ENCODE data around the gene CRLF1. TPM values are rescaled to one million over a fixed set of nuclear protein-coding genes. Genes with fewer than 3 reads are reported as not detected.

Gene CRLF1
- total and polyA plus RNA-seq, 2 donors (not counting 1 experiment from before 2014, with no cell fraction given): not detected

DNA sequence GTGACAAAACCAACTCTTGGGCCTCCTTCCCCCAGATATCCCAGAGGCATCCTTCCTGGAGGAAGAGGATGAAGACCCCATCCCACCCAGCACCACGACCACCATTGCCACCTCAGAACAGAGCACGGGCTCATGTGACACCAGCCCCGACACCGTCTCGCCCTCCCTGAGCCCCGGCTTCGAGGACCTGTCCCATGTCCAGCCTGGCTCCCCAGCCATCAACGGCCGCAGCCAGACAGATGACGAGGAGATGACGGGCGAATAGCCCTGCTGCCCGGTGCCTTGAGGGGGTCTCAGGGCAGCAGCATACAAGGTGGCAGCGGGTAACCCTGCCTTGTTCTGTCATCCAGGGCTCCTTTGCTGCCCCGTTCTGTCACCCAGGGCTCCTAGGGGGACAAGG lies 38.2 kb downstream of the CRLF1 start:
- CTCF ChIA-PET: no interaction called here
- Histone ChIP-seq H4K20me1 (ENCODE audit: control insufficient read depth, insufficient read depth, low read length, poor library complexity, severe bottlenecking) (peaks cover 20% of the 10 kb centered on the region), H3K79me2 (ENCODE audit: control insufficient read depth, insufficient read depth, low read length) (peaks cover 17% of the 10 kb centered on the region), H3K27me3 (replicated peaks in 1 of 4; ENCODE audit: control extremely low read depth in 1 of 4, control insufficient read depth in 3 of 4, insufficient read depth in 4 of 4, low read length in 3 of 4) (no peaks in the 10 kb centered on the region), H2AFZ (ENCODE audit: insufficient read depth, low read depth, low read length, poor library complexity, severe bottlenecking) (no peak overlapping the region), H3K4me2 (replicated peaks; ENCODE audit: low read depth, low read length, poor library complexity, severe bottlenecking) (no peak overlapping the region), H3K9me3 (ENCODE audit: control extremely low read depth in 1 of 3, control insufficient read depth in 2 of 3, insufficient read depth in 1 of 3, low read length in 2 of 3) (no peaks in the 10 kb centered on the region), H3K9ac (ENCODE audit: low read length) (no peak overlapping the region), H3K36me3 (replicated peaks in 1 of 2; ENCODE audit: control extremely low read depth in 1 of 2, control insufficient read depth in 1 of 2, extremely low read depth in 1 of 2, insufficient read depth in 2 of 2, low read length in 1 of 2) (peaks cover 0 to 52% of the 10 kb centered on the region in 2 experiments), H3K27ac (ENCODE audit: low read length in 2 of 2) (no peak overlapping the region), H3K4me3 (ENCODE audit: control extremely low read depth in 1 of 5, extremely low read depth in 1 of 5, insufficient read depth in 1 of 5, low read depth in 2 of 5, low read length in 4 of 5) (no peak overlapping the region), H3K4me1 (ENCODE audit: control insufficient read depth in 2 of 2, insufficient read depth in 2 of 2, low read length in 2 of 2) (peaks cover 12 to 21% of the 10 kb centered on the region in 2 donors)
- H3K4me3 Mint-ChIP-seq: no peak overlapping the region
- DNase-seq (no peak), ATAC-seq (ENCODE audit: low read depth) (no peak)
- H3K27me3 Mint-ChIP-seq: no peaks in the 10 kb centered on the region
- no peaks in the 10 kb centered on the region for H3K9me3 Mint-ChIP-seq (ENCODE audit: insufficient read depth)
- POLR2A ChIA-PET: no interaction called here
- intact Hi-C loops (cut with micrococcal nuclease): no loop called here
- TF ChIP-seq EZH2 (IDR thresholded peaks at IDR 0.05; ENCODE audit: borderline replicate concordance, insufficient read depth, low read depth, low read length, poor library complexity, severe bottlenecking): no peak
- TF ChIP-seq, protein P1, sequence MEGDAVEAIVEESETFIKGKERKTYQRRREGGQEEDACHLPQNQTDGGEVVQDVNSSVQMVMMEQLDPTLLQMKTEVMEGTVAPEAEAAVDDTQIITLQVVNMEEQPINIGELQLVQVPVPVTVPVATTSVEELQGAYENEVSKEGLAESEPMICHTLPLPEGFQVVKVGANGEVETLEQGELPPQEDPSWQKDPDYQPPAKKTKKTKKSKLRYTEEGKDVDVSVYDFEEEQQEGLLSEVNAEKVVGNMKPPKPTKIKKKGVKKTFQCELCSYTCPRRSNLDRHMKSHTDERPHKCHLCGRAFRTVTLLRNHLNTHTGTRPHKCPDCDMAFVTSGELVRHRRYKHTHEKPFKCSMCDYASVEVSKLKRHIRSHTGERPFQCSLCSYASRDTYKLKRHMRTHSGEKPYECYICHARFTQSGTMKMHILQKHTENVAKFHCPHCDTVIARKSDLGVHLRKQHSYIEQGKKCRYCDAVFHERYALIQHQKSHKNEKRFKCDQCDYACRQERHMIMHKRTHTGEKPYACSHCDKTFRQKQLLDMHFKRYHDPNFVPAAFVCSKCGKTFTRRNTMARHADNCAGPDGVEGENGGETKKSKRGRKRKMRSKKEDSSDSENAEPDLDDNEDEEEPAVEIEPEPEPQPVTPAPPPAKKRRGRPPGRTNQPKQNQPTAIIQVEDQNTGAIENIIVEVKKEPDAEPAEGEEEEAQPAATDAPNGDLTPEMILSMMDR (IDR thresholded peaks at IDR 0.05): no peak
- H3K27ac Mint-ChIP-seq: no peak overlapping the region
- 98% methylated on average over 14 of the region's 15 CpGs for WGBS (ENCODE audit: insufficient coverage)
- H3K4me1 Mint-ChIP-seq: peaks cover 16% of the 10 kb centered on the region

GRCh38 chr19:18566953-18567352 lies 39.6 kb downstream of the CRLF1 start:
- POLR2A ChIA-PET: no interaction called here
- Histone ChIP-seq H3K27me3 (replicated peaks in 1 of 4; ENCODE audit: control extremely low read depth in 1 of 4, control insufficient read depth in 3 of 4, insufficient read depth in 4 of 4, low read length in 3 of 4) (no peaks in the 10 kb centered on the region), H3K4me3 (ENCODE audit: control extremely low read depth in 1 of 5, extremely low read depth in 1 of 5, insufficient read depth in 1 of 5, low read depth in 2 of 5, low read length in 4 of 5) (no peak overlapping the region), H3K79me2 (ENCODE audit: control insufficient read depth, insufficient read depth, low read length) (peaks cover 3% of the 10 kb centered on the region), H2AFZ (ENCODE audit: insufficient read depth, low read depth, low read length, poor library complexity, severe bottlenecking) (no peak overlapping the region), H4K20me1 (ENCODE audit: control insufficient read depth, insufficient read depth, low read length, poor library complexity, severe bottlenecking) (peaks cover 6% of the 10 kb centered on the region), H3K9ac (ENCODE audit: low read length) (no peak overlapping the region), H3K36me3 (replicated peaks in 1 of 2; ENCODE audit: control extremely low read depth in 1 of 2, control insufficient read depth in 1 of 2, extremely low read depth in 1 of 2, insufficient read depth in 2 of 2, low read length in 1 of 2) (peaks cover 0 to 60% of the 10 kb centered on the region in 2 experiments), H3K4me2 (replicated peaks; ENCODE audit: low read depth, low read length, poor library complexity, severe bottlenecking) (no peak overlapping the region), H3K4me1 (ENCODE audit: control insufficient read depth in 2 of 2, insufficient read depth in 2 of 2, low read length in 2 of 2) (peaks cover 0 to 7% of the 10 kb centered on the region in 2 donors), H3K27ac (ENCODE audit: low read length in 2 of 2) (no peak overlapping the region), H3K9me3 (ENCODE audit: control extremely low read depth in 1 of 3, control insufficient read depth in 2 of 3, insufficient read depth in 1 of 3, low read length in 2 of 3) (no peaks in the 10 kb centered on the region)
- intact Hi-C loops (cut with micrococcal nuclease): no loop called here
- H3K4me3 Mint-ChIP-seq: no peak overlapping the region
- H3K4me1 Mint-ChIP-seq: peaks cover 6% of the 10 kb centered on the region
- no peak for ATAC-seq (ENCODE audit: low read depth)
- no peak overlapping the region for H3K27ac Mint-ChIP-seq
- no peak for DNase-seq
- no peak for TF ChIP-seq EZH2 (IDR thresholded peaks at IDR 0.05; ENCODE audit: borderline replicate concordance, insufficient read depth, low read depth, low read length, poor library complexity, severe bottlenecking)
- TF ChIP-seq, protein P1 (IDR thresholded peaks at IDR 0.05): no peak
- CTCF ChIA-PET: interaction anchor here (1.2 kb wide), 1 partner anchor 47 kb away, joined by 3 read pairs; no protein-coding TSS in a partner anchor
- H3K9me3 Mint-ChIP-seq (ENCODE audit: insufficient read depth): no peaks in the 10 kb centered on the region
- WGBS (ENCODE audit: insufficient coverage): 94% methylated on average over 8 of the region's 8 CpGs
- no peaks in the 10 kb centered on the region for H3K27me3 Mint-ChIP-seq

All from B cell (primary cell).